Duodenal mucosa (tissue), 2 donors: ENCODE results near the gene ONECUT1.
A peak's percentile ranks its signal among the peaks of the same experiment; 100 is the strongest.

Experiments
- H3K27ac ChIP-seq: one replicate; pipeline ENCODE4 v1.7.0; 2013; ENCODE audit warnings: low read depth, low read length
- H3K27me3 ChIP-seq, 2 donors: one replicate each; pipeline ENCODE4 v1.7.0; 2013; ENCODE audit warnings: low read length in 2 of 2, control low read depth in 1 of 2; ENCODE audit not compliant: insufficient read depth in 2 of 2, control insufficient read depth in 1 of 2
- H3K36me3 ChIP-seq, 2 donors: one replicate each; pipeline ENCODE4 v1.7.0; 2013; ENCODE audit warnings: low read length in 2 of 2, control low read depth in 1 of 2; ENCODE audit not compliant: insufficient read depth in 2 of 2, control insufficient read depth in 1 of 2
- H3K4me1 ChIP-seq, 2 donors: one replicate each; pipeline ENCODE4 v1.7.0; 2013; ENCODE audit warnings: low read length in 2 of 2, control low read depth in 1 of 2; ENCODE audit not compliant: insufficient read depth in 2 of 2, control insufficient read depth in 1 of 2
- H3K4me3 ChIP-seq, 2 donors: one replicate each; pipeline ENCODE4 v1.7.0; 2013; ENCODE audit warnings: low read length in 2 of 2, low read depth in 1 of 2
- H3K9ac ChIP-seq, 2 donors: one replicate each; pipeline ENCODE4 v1.7.0; 2013; ENCODE audit warnings: low read length in 2 of 2, low read depth in 1 of 2
- H3K9me3 ChIP-seq, 2 donors: one replicate each; pipeline ENCODE4 v1.7.0; 2013; ENCODE audit warnings: low read length in 2 of 2, control low read depth in 1 of 2; ENCODE audit not compliant: control insufficient read depth in 1 of 2

ONECUT1 gene

DNA sequence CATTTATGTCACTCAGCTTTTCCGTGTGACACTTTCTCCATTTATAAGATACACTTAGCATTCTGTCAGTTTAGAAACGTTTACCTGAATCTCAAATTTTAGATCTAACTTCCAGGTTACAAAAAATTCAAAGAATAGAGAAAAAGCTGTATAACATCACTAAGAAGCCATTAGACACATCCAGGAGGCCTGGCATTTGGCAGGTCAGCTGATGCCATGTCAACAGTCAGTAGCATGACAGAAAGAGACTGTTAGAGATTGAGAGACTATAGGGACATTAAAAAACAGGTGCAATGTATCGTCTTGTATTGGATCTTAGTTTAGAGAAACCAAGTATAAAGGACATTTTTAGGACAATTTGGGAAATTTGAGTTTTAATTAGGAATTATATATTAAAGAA is 57.6 kb downstream of the ONECUT1 start:
- Histone ChIP-seq H3K9me3 (no peaks in the 10 kb centered on the region), H3K4me3 (no peak overlapping the region), H3K27ac (no peak overlapping the region), H3K36me3 (no peaks in the 10 kb centered on the region), H3K9ac (no peak overlapping the region), H3K4me1 (peaks cover 0 to 9% of the 10 kb centered on the region in 2 donors), H3K27me3 (no peaks in the 10 kb centered on the region)

DNA sequence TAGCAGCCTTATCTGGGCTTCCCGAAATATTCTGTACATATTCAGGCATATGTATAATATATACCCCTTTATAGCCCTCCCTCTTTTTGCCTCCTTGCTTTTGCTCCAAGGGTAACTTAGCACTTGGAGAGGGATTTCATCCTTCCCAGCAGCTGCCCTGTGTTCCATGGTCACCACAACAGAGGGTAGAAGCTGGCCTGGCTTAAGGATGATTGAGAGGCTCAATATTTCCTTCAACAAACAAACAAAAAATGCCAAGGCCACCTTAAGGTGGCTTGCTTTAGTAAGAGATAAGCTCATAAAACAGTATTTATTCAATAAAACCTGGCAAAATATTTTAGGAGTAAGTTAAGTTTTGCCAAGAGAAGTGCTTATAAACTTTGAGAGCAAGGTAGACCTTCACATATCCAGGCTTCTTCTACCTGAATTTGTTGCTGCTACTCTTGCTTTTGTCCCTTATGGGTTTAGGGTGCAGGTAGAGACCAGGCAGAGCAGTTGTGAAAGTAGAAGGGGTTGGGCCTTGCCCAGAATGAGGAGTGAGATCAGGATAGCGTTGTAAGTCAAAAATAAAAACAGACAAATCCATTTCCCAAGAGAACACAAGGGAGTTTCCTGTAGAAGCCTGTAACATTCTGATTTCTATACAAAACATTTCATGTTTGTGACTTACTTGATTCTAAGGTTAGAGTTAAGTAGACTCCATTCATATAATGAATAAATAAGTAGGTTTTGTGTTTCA is 58.2 kb downstream of the ONECUT1 start:
- H3K9me3 ChIP-seq = no peaks in the 10 kb centered on the region
- no peaks in the 10 kb centered on the region for H3K36me3 ChIP-seq
- no peaks in the 10 kb centered on the region for H3K27me3 ChIP-seq
- H3K4me1 ChIP-seq = peaks cover 0 to 9% of the 10 kb centered on the region in 2 donors
- no peak overlapping the region for H3K27ac ChIP-seq
- H3K9ac ChIP-seq = no peak overlapping the region
- no peak overlapping the region for H3K4me3 ChIP-seq

DNA sequence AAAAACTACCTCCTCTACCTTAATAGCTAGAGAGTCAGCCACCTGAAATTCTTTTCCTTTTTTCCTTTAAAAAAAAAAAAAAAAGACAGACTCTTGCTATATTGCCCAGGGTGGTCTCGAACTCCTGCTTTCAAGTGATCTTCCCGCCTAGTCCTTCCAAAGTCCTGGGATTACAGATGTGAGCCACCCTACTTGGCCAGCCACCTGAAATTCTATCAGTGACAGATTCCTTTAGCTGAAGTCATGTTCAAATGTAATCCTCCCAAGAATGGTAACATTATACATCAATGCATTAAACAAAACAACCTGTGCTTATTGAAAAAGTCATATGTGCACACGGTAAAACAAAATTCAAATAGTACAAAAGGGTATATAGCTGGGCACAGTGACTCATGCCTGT is 59.1 kb downstream of the ONECUT1 start:
- no peaks in the 10 kb centered on the region for H3K36me3 ChIP-seq
- no peaks in the 10 kb centered on the region for H3K27me3 ChIP-seq
- no peaks in the 10 kb centered on the region for H3K9me3 ChIP-seq

DNA sequence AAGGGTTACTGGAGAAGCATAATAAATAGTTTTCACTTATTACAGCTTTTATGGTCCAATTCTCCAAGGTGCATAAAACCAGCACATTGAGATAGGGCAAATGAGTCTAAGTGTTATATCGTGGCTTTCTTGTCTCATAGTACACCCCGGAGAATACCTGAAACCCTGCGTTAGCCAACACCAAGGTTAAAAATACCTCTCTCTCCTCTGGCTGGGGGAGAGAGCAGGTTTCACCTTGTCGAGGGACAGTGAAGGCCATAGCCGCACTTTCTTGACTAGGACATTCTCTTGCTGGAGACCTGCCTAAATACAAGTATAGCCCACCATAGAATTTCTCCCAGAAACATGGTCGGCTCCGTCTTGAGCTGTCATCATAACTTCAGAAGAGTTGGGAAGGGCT is 59.5 kb downstream of the ONECUT1 start:
- no peaks in the 10 kb centered on the region for H3K9me3 ChIP-seq
- no peaks in the 10 kb centered on the region for H3K36me3 ChIP-seq
- no peak overlapping the region for H3K4me3 ChIP-seq
- H3K9ac ChIP-seq = no peak overlapping the region
- H3K27me3 ChIP-seq = no peaks in the 10 kb centered on the region
- no peak overlapping the region for H3K27ac ChIP-seq
- H3K4me1 ChIP-seq = peaks cover 0 to 9% of the 10 kb centered on the region in 2 donors

More for the DNA sequence above, 59.1 kb downstream of the ONECUT1 start:
- Histone ChIP-seq H3K4me1 (peaks cover 0 to 9% of the 10 kb centered on the region in 2 donors), H3K9ac (no peak overlapping the region), H3K4me3 (no peak overlapping the region), H3K27ac (no peak overlapping the region)

DNA sequence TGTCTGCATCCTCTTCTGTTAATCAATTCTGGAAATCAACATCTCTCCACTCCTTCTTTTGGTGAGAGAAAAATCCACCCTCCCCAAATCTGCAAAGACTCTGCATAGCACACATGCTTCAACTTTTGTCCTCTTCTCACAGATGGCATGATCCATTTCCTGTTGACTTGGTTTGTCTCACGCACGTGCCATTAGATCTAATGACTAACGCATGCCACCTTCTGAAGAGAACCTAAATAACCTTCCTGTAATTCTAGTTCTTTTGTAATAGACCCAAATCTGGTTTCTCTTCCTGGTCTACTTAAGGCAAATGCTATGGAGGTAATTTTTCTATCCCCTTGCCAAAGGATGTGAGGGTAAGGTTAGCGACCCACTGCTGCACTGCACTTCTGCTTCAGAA is 60.0 kb downstream of the ONECUT1 start:
- H3K9ac ChIP-seq = peak overlapping the region in 1 of 2 donors; percentile 29
- H3K4me1 ChIP-seq = peaks cover 0 to 9% of the 10 kb centered on the region in 2 donors
- no peaks in the 10 kb centered on the region for H3K9me3 ChIP-seq
- no peaks in the 10 kb centered on the region for H3K27me3 ChIP-seq
- no peak overlapping the region for H3K27ac ChIP-seq
- no peak overlapping the region for H3K4me3 ChIP-seq
- H3K36me3 ChIP-seq = no peaks in the 10 kb centered on the region

DNA sequence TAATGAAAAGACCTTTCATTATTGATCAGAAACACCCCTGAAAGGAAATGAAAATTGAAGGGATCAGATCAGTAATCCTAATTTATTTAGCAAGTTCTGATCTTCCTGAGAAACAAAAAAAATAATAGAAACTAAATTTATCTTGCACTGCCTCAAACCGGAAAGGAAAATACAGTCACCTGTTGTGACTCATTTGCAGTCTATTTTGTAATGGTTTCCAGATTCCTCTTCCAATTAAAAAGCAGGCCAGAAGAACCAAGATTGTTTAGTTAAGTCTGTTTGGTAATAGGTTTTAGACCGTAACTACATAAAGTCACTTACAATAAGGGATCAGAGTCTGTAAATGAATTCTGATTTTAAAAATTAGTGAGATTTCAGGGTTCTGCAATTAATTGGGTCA is 61.2 kb downstream of the ONECUT1 start:
- Histone ChIP-seq H3K9me3 (no peaks in the 10 kb centered on the region), H3K4me1 (peaks cover 0 to 9% of the 10 kb centered on the region in 2 donors), H3K36me3 (no peaks in the 10 kb centered on the region), H3K9ac (no peak overlapping the region), H3K4me3 (no peak overlapping the region), H3K27ac (no peak overlapping the region), H3K27me3 (no peaks in the 10 kb centered on the region)

DNA sequence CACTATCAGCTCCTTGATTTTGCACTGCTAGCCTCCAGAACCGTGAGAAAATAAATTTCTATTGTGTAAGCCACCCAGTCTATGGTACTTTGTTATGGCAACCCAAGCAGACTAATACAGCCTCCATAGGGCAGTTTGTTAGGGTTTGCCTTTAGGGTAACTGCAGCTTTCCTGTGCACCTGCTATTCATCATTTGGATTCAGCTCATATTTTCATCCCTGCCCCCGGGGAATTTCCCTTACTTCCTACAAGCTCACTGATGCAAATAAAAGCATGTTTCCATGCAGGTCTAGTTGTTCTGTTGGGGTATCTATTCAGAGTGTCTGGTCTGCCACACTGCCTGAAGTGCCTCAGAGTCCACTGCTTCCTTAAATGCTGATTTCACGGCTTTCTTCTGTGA is 62.3 kb downstream of the ONECUT1 start:
- peaks cover 0 to 9% of the 10 kb centered on the region in 2 donors for H3K4me1 ChIP-seq
- H3K36me3 ChIP-seq = no peaks in the 10 kb centered on the region
- no peak overlapping the region for H3K4me3 ChIP-seq
- no peaks in the 10 kb centered on the region for H3K27me3 ChIP-seq
- H3K9ac ChIP-seq = no peak overlapping the region
- no peaks in the 10 kb centered on the region for H3K9me3 ChIP-seq
- H3K27ac ChIP-seq = no peak overlapping the region

DNA sequence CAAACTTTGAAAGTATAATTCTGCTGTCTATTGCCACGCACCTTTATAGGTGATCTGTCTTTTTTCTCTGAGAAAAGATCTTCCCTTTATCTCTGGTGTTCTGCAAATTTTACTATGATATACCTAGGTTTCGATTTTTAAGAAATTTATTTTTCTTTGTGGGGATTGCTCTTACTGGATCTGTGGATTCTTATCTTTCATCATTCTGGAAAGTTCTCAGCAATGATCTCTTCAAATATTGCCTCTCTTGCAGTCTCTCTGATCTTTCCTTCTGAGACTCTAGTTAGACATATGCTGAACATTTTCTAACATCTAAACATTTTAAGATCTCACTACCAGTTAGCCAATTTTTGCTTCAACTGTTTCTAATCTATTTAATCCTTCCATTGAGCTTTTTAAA is 63.9 kb downstream of the ONECUT1 start:
- H3K27me3 ChIP-seq = no peaks in the 10 kb centered on the region
- no peaks in the 10 kb centered on the region for H3K36me3 ChIP-seq
- H3K4me3 ChIP-seq = no peak overlapping the region
- H3K9ac ChIP-seq = no peak overlapping the region
- peaks cover 0 to 9% of the 10 kb centered on the region in 2 donors for H3K4me1 ChIP-seq
- no peaks in the 10 kb centered on the region for H3K9me3 ChIP-seq
- no peak overlapping the region for H3K27ac ChIP-seq

DNA sequence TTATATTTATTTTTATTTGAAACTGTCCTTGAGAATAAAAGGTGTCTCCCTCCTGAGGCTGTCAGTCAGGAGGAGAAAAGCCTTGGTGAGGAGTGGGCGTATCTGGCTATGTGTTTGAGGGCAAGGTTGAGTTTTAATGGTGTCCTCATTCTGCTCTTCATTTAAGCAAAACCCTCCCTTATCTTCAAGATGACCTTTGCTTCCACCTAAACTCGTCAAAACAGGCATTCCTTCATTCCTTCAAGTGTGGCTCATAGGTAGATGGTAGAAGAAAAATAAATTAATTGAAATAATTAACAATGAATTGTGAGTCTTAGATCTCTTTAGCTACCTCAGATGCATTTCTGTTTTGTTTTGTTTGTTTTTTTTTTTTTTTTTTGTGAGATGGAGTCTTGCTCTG is 71.6 kb downstream of the ONECUT1 start:
- no peaks in the 10 kb centered on the region for H3K9me3 ChIP-seq
- no peak overlapping the region for H3K4me3 ChIP-seq
- H3K9ac ChIP-seq = no peak overlapping the region
- H3K4me1 ChIP-seq = no peaks in the 10 kb centered on the region
- no peaks in the 10 kb centered on the region for H3K36me3 ChIP-seq
- H3K27ac ChIP-seq = no peak overlapping the region
- H3K27me3 ChIP-seq = no peaks in the 10 kb centered on the region

DNA sequence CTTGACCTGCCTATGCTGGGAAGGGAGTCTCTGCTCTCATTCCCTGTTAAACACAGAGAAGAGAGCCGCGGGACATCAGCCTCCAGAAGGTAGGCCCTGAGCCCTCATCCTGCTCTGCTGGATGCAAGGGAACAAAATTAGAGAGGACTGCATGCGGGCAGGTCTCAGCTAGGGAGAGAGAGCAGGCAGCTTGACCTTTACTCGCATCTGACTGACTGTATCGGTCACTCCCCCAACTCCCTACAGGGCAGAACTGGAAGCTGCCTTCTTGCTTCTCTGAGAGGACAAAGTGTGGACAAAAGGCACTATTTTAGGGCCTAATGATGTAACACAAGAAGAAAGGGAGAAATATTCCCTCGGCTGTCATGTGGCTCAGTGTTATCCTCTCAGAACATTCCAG is 72.2 kb downstream of the ONECUT1 start:
- Histone ChIP-seq H3K9ac (no peak overlapping the region), H3K27ac (no peak overlapping the region), H3K27me3 (no peaks in the 10 kb centered on the region), H3K4me3 (no peak overlapping the region), H3K4me1 (no peaks in the 10 kb centered on the region), H3K36me3 (no peaks in the 10 kb centered on the region), H3K9me3 (no peaks in the 10 kb centered on the region)
